ENCODE measurements around the gene AP1G1.

AP1G1 gene

DNA sequence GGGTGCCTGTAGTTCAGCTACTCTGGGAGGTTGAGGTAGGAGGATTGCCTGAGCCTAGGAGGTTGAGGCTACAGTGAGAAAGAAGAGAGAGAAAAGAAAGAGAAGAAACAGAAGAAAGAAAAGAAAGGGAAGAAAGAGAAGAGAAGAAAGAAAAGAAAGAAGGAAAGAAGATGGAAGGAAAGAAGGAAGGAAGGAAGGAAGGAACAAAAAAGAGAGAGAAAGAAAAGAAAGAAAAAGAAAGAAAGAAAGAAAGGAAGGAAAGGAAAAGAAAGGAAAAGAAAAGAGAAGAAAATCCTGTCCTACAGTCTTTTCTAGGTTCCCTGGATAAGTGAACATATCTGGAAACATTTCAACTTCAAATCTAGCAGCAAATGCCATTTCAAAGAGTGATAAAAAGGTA is 54.5 kb downstream of the AP1G1 start:
- no peak for DNase-seq (ENCODE audit: low spot score)

DNA sequence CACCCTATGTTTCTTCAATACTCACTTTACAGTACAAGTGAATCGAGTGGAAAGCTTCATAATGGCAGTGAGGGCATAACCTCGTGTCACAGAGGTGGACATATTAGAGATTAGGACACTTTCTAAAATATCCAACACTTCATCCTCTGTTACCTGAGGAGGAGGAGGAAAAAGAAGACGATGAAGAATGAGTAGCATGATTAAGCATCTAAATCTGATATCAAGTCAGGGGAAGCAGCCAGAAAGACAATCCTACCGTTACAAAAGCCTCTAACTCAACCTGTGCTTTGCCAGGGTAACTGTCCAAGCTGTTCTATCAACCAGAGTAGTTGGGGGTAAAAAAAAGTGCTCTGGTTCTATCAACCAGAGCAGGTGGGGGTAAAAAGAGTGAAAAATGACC is 60.4 kb downstream of the AP1G1 start:
- no peak for DNase-seq (ENCODE audit: low spot score)

DNA sequence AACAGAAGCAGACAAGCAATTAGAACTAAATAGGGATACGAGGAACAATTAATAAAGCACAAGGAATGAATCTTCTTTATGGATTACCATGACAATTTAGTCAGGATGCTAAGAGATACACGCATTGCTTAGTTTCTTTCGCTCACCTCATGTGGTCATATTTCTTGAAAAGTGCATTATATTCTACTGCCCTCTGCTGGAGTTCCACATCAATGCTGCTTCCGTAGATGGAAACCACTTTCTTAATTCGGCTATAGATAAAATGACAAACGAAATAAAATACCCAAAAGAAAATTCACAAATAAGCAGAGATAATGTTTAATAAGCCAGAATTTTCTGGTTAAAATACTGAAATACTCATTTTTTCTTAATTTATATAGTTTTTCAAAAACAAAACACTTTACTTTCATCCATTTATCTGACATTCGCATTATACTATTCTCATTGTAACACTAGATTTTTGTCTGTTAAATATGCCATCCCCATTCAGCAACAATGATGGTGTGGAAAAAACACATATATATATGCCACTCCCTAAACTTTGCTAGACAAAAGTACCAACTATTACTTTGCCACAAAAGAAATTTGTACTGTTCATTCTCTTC is 62.1 kb downstream of the AP1G1 start:
- peak; percentile 46 for DNase-seq (ENCODE audit: low spot score)

DNA sequence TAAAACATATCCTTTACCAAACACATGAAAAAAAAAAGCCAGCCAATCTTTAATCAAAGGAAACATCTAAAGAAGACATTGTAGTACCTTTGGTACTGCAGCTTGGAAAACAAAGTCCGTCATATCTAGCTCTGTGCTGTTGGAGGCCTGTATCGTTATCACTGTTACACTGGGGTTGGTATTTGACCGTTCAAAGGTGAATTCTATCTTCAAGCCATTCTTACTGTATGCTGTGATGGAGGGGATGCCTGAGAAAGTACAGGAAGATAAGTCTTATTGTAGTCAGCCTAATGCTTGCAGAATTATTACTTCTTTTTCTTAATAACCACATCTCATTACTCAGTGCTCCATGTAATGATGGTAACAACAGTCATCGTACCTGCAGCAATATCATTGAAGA is 69.8 kb downstream of the AP1G1 start:
- DNase-seq (ENCODE audit: low spot score), result no peak

DNA sequence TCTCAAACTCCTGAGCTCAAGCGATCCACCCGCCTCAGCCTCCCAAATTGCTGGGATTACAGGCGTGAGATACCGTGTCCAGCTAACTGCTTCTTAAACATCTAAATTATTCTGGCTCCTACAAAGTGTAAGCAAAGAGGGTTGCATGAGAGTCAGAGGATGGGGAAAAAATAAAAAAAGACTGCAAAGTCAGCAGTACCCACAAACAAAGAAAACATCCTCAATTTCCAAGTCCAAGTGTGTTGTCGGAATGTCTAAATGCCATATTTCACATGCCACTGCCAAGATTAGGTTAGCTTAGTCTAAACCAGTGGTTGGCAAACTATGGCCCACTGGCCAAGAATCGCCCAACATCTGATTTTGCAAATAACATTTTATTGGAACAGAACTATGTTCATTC is 71.1 kb downstream of the AP1G1 start:
- DNase-seq (ENCODE audit: low spot score), result no peak

DNA sequence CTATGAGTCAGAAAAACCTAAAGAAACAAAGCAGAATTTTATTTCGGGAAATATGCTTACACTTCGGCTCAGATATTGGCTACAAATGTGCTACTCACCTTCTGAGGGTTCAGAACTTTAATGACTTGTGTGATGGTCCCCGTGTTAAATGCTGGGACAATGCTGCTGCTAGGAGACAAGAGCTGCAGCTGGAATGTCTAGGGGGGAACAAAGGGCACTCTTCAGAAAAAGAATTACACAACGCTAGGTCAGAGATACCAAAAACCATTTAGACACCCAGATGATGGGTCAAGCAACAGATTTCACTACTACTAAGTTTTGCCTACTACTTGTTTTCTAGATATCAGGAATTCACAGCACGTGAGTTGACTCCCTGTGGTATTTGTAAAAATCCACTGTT is 74.1 kb downstream of the AP1G1 start:
- no peak for DNase-seq (ENCODE audit: low spot score)

DNA sequence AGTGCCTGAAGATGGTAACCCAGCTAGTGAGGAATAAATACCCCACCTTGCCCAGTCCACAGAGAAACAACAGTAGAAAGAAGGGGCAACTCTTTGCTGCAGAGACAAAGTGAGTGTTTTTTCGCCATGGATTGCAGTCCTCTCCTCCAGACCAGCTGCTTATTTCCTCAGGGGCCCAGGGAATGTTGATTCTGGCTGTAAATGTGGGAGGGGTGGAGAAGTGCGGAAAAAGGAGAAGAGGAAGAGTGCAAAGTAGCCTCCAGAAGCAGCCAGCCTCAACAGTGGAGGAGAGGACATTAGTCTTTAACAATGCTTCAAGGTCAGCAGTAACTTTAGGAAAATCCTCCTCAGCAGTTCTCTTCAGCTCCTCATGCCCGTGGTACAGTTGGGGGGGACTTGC is 76.0 kb downstream of the AP1G1 start:
- no peak for DNase-seq (ENCODE audit: low spot score)

DNA sequence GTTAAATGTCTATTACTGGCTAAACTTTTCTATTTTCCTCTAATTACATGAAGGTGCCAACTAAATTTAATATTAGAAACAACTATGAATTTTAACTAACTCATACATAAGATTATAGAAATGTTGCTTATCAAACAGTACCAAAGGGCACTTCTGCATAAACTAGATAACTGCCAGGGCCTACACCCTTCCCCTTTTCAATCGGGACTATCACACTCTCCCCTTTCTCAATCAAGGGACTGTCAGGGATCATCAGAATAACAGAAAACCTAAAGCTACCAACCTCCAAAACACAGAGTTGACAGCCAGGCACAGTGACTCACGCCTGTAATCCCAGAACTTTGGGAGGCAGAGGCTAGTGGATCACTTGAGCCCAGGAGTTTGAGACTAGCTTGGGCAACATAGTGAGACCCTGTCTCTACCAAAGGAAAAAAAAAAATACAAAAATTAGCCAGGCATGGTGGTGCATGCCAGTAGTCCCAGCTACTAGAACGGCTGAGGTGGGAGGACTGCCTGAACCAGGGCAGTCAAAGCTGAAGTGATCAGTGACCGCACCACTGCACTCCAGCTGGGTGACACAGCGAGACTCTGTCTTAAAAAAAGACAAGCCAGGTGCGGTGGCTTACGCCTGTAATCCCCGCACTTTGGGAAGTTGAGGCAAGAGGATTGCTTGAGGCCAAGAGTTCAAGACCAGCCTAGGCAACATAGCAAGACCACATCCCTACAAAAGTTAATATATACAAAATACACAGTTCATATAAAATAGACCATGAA is 80.9 kb downstream of the AP1G1 start:
- no peak for DNase-seq (ENCODE audit: low spot score)

DNA sequence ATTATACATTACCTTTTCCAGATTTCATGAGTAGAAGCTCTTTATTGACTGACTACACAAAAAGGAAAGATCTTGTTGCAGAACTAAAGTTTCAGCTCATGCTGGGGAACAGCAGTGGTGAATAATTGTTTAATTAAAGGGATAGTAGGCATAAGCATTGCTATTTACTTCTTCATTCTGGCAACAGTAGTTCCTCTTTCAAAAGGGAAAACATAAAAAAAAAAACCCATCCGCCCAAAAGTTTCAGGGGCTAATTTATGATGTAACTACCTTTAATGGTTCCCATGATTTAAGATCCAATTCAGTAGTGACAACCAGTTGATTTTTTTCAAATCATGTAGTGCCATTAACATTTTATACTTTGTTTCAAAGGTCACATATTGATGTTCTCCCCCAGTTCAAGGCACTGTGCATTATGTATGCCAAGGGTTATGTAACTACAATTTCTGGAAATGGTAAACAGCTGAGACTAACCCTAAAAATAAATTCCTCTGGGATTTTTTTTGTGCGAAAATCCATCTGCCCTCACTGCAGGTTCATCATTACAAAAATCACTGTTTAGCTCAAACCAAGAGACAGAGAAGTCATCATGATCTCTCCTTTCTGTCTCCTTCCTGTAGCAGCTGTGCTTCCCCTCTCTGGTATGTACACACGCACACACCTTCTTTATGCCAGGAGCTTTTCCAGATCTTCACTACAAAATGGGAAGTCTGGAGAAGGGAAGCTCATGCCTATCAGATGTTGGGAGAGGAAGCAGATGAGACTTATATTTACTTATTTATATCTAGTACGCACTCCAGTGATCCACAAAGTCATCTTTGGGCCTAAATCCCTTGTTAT is 81.9 kb downstream of the AP1G1 start:
- DNase-seq (ENCODE audit: low spot score), result no peak

DNA sequence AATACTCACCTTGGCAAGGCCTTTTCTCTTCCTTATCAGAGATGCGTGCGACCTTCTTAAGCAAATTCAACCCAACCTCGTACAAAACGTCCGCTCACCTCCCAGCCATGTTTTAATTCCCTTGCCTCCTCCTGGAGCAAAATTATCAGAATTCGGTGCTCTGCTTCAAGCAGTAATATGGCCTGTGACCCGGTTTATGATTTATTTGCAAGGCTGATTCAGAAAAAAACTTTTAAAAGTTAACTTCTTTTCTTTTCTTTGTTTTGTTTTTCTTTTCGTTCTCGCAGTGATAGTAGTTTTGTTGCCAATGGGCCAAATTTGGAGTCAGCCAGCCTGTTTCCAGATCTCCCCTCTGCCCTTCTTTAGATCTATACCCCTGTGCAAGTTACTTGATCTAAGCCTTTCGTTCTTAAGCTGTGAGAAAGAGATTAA is 84.3 kb downstream of the AP1G1 start, which contains the start of gene PHLPP2:
Gene PHLPP2 (minus strand): TSS at position 382 of the 432 bp plus-strand sequence. CDS start 9,906 bp downstream, outside the sequence.
- no peak for DNase-seq (ENCODE audit: low spot score)

DNA sequence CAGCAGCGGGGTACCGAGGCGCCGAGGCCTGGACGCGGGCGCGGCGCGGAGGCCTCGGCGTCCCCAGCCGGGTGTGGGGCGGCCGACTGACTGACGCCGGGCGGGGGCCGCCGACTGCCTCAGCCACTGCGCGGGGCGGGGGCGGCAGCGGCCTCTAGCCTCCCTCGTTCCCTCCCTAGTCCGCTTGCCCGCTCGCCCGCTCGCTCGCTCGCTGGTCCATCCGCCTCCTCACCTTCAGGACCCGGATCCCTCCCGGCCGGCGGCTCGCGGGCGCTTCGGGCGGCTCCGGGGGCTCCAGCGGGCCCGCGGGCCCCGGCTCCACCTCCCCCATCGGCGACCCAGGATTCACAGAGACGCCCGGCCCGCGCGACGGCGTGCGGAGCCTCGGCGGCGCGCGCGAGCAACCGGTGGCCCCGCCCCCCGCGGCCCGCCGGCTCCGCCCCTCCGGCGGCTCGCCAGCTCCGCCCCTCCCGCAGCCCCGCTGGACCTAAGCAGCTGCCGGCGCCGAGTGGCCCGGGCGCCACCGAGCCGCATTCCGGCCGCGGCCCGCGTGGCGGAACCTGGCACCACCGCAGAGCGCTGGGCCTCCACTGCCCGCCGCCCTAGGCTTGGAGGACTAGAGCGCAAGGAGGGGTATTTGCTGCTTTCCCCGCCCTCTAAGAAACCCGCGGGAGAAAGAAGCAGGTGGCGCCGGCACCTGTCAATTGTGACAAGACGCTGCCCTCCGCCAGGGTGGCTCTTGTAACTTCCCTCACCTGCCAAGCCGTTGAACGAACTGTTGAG is 84.9 kb downstream of the AP1G1 start:
- peak; percentile 84 for DNase-seq (ENCODE audit: low spot score)

DNA sequence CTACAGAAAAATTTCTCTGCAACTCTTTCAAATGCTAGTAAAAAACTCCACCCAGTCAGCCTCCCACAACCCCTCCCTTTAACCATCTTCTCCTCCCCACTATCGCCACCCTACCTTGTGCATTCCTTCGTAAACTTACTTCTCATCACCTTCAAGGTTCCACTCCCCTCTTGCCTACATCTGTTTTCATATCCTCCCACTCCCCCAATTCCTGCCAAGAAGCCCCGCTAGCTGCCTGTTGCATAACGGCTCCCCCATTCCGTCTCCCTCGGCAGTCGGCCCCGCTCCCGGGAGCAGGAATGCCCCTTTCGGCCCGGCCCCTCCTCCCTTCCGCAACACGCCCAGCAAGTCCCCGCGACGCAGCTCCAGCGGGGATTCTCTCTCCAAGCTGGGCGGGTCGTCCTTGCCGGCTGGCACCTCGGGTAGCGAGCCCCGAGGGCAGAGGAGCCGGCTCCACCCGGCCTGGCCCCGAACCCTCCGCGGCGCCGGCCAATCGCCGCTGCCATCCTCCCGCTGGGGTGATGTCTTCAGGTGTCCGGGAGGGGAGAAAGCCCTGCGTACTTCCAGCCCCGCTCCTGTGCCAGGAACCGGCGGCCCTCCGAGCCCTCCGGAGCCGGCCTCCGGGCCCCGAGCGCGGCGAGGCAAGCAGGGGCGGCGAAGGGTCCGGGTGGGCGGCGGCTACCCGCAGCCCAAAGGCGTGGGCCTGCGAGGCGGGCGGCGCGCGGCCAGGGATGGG is 85.7 kb downstream of the AP1G1 start:
- DNase-seq (ENCODE audit: low spot score), result peak; percentile 83

DNA sequence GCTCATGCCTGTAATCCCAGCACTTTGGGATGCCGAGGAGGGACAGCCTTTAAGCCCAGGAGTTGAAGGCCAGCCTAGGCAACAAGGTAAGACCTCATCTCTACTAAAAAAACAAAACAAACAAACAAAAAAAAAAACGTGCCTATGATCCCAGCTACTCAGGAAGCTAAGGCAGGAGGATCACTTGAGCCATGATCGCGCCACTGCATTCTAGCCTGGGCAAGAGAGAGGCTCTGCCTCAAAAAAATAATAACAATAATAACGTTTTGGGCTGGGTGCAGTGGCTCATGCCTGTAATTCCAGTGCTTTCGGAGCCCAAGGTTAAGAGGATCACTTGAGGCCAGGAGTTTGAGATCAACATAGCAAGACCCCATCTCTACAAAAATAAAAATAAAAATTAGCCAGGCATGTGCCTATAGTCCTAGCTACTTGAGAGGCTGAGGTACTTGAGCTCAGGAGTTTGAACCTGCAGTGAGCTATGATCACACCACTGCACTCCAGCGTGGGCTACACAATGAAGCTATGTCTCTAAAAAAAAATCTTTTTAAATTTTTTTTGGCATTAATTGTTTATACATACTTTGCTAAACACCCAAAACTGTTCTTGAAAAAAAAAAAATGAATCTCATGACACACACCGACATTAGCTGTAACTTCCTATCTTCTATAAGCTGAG is 87.4 kb downstream of the AP1G1 start:
- DNase-seq (ENCODE audit: low spot score), result no peak

DNA sequence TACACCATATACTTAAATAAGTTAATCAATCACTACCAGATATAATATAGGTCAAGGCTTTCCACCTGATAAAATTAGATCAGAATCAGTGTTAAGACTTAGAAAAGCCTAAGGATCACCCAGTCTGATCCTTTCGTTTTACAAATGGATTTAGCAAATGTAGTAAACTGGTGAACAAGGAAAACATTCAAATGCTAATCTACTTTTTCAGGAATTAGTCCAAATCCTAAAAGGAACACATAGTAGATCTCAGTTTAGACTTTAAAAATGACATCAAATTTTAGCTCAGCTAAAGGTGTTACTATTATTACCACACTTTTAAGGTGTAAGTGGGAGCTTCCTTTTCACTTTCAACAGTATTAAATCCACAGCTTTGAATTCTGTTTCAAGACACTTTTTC is 96.1 kb downstream of the AP1G1 start:
- no peak for DNase-seq (ENCODE audit: low spot score)

DNA sequence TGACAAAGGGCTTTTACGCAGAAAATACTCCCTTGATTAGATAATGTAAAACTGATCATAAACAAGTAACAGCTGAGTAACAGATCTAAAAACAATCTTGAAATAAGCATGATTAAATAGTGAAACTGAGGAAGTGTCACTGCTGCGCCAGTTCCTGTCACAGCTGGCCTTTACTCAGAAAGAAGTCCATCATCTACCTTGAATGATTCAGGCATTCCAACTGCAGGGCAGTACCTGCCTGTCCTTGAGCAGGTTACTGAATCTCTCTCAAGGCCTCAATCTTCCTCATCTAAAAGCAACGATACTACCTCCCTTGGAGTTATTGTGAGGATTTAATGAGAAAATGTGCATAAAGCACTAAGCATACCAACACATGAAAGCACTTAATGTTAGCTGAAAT is 96.8 kb downstream of the AP1G1 start:
- peak; percentile 15 for DNase-seq (ENCODE audit: low spot score)

DNA sequence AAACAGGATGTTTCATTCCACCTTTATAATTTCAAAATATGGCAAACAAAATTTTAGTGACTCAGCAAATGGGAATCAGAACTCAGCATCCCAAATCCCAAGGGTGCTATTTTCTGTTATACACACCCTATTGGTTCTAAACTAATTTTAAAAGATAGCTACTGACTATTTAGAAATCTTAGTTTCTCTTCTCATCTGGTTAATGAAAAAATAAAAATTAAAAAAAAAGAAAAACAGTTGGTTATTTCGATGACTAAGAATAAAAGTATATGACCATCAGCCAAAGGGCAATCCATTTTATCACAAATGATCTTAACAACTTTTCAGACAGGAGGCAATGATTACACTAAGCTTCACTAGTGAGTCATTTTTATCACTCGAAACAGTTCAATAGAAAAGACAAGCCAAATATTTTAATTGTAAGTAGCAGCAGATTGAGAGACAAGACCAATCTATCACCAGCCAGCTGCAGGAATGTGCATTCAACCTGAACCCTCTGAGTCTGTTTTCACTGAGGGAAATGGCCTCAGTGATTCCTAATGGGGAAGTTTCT is 99.3 kb downstream of the AP1G1 start:
- peak; percentile 76 for DNase-seq (ENCODE audit: low spot score)

DNA sequence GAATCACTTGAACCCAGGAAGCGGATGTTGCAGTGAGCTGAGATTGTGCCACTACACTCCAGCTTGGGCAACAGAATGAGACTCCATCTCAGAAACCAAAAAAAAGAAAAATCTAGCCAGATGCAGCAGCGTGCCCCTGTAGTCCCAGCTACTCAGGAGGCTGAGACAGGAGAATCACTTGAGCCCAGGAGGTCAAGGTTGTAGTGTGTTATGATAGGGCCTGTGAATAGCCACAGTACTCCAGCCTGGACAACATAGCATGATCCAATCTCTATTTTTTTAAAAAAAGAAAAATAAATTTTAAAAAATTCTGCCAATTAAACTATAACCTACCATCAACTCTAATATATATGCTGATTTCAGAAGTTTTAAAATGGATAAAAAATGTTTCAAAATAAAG is 99.9 kb downstream of the AP1G1 start:
- DNase-seq (ENCODE audit: low spot score), result no peak

DNA sequence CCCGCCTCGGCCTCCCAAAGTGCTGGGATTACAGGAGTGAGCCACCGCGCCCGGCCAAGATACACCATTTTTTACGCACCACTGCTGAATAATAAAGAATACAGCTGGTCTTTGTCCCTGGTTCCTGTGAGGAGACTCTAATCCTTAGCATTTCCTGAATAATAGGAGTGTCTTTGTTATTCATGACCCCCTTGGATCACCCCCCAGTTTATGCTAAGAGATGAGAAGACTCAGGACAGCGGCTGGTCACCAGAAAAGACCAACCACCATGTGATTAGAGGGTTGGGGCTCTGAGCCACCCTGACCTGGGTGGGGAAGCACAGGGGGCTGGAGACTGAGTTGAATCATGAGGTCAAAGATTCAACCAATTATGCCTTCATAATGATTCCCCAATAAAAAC is 101.4 kb downstream of the AP1G1 start:
- no peak for DNase-seq (ENCODE audit: low spot score)

DNA sequence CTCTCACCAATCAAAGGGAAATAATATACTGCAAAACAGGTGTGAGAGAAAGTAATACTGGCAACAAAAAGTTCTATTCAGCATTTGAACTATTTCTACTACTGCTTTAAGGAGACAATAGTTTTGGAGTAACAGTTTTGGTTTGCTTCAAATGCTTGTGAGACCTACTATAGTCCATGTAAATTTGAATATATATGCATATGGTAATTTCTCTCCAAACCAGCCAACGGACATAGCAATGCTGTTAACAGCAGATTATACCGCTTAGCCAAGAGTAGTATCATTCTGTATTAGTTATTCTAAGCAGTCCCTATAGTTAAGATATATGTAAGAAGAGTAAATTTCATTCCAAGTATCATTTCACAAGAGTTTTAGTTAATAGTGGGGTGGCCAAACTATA is 102.6 kb downstream of the AP1G1 start:
- no peak for DNase-seq (ENCODE audit: low spot score)

DNA sequence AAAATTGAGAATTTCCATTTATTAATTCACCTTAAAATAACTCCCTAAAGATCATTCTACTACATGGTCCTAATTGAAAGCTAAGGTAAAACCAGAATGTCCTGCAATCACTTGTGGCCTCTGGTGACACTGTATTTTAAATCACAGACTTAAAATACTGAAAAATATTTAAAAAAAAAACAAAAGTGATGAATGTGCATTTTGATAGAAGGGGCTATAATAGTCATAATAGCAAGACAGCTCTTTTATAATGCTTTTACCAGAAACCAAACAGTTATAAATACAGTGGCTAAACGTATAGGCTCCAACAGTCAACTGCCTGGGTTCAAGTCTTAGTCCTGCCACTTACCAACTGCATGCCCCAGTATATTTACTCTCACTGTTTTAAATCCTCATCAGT is 105.3 kb downstream of the AP1G1 start:
- no peak for DNase-seq (ENCODE audit: low spot score)

DNA sequence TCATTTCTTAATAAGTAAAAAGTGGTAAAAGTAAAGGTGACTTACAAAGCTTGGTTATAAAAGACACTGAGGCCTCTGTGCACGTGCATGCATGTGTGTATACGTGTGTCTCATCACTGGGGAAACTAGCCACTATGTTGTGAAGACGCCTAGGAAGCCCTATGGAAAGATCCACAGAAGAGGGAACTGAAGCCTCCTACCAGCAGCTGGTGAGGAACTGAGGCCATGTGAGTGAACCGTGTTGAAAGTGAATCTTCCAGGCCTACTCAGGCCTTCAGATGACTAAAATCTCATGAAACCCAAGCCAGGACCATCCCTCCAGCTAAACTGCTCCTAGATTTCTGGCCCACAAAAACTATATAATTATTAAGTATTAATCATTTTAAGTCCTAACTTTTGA is 107.8 kb downstream of the AP1G1 start:
- DNase-seq (ENCODE audit: low spot score), result no peak
